CD4-positive, CD25-positive, alpha-beta regulatory T cell (primary cell): ENCODE measurements around the gene HNF1A. TPM values are rescaled to one million over a fixed set of nuclear protein-coding genes. Genes with fewer than 3 reads are reported as not detected.

ENCODE experiments used
- ATAC-seq, 2 donors: fragments of 150-1000 bp; cut with Tn5 transposase; one replicate each; pipeline ENCODE4 v1.10.0; 2021; ENCODE audit warnings: low read depth in 2 of 2, moderate number of reproducible peaks in 2 of 2, moderate library complexity in 1 of 2
- DNase-seq, 3 donors: peaks; one replicate each; pipeline versions ENCODE4 v3.0.0 to v3.0.0-alpha.2; 2012 to 2022; ENCODE audit warnings: mixed read lengths in 1 of 3
- H3K27ac ChIP-seq: one replicate; pipeline ENCODE4 v1.7.0; 2013; ENCODE audit warnings: mild to moderate bottlenecking, low read length; ENCODE audit not compliant: insufficient read depth, poor library complexity, severe bottlenecking
- H3K27me3 ChIP-seq: one replicate; pipeline ENCODE4 v1.7.0; 2013; ENCODE audit warnings: low read length; ENCODE audit not compliant: control insufficient read depth, insufficient read depth
- H3K36me3 ChIP-seq: one replicate; pipeline ENCODE4 v1.7.0; 2013; ENCODE audit warnings: mild to moderate bottlenecking, low read length, moderate library complexity; ENCODE audit not compliant: control insufficient read depth, insufficient read depth
- H3K4me1 ChIP-seq: 2 replicates; pipeline ENCODE4 v1.7.0; 2013; ENCODE audit warnings: mild to moderate bottlenecking, low read length; ENCODE audit not compliant: insufficient read depth, control insufficient read depth, poor library complexity, severe bottlenecking
- H3K4me3 ChIP-seq: one replicate; pipeline ENCODE4 v1.7.0; 2013; ENCODE audit warnings: low read depth, mild to moderate bottlenecking, low read length, moderate library complexity
- H3K9me3 ChIP-seq, 2 experiments: 1 replicate in 1 of 2; 2 replicates in 1 of 2; pipeline ENCODE4 v1.7.0; 2013; ENCODE audit warnings: low read length in 2 of 2, mild to moderate bottlenecking in 1 of 2, moderate library complexity in 1 of 2; ENCODE audit not compliant: control insufficient read depth in 2 of 2
- H3K27ac Mint-ChIP-seq, 3 donors: one replicate each; pipeline ENCODE4 v1.8.0; 2020 to 2022; ENCODE audit warnings: mild to moderate bottlenecking in 3 of 3, mixed read lengths in 3 of 3, moderate library complexity in 2 of 3
- H3K27me3 Mint-ChIP-seq: one replicate; pipeline ENCODE4 v1.8.0; 2022; ENCODE audit warnings: mild to moderate bottlenecking, mixed read lengths
- H3K36me3 Mint-ChIP-seq: one replicate; pipeline ENCODE4 v1.8.0; 2020; ENCODE audit warnings: mixed read lengths
- H3K4me1 Mint-ChIP-seq, 4 donors: one replicate each; pipeline ENCODE4 v1.8.0; 2020 to 2022; ENCODE audit warnings: mixed read lengths in 4 of 4, mild to moderate bottlenecking in 1 of 4
- H3K4me3 Mint-ChIP-seq, 4 donors: one replicate each; pipeline ENCODE4 v1.8.0; 2020 to 2022; ENCODE audit warnings: mild to moderate bottlenecking in 4 of 4, mixed read lengths in 4 of 4, moderate library complexity in 3 of 4
- H3K9me3 Mint-ChIP-seq, 7 donors: one replicate each; pipeline ENCODE4 v1.8.0; 2020 to 2022; ENCODE audit warnings: mixed read lengths in 7 of 7, mild to moderate bottlenecking in 3 of 7, moderate library complexity in 2 of 7
- polyA plus RNA-seq, 4 donors: library from polyadenylated mRNA; unstranded; fragments of 300-500 nt; fragmentation: Illumina TruSeq; gene quantifications; one replicate each; pipeline ENCODE4 v1.2.3, GENCODE V29; 2021
- total RNA-seq: library from RNA; stranded (reverse); gene quantifications from one replicate; pipeline ENCODE4 v1.2.3, GENCODE V29; 2022

HNF1A gene
- total and polyA plus RNA-seq, 5 donors from 2014 or later = not detected

DNA sequence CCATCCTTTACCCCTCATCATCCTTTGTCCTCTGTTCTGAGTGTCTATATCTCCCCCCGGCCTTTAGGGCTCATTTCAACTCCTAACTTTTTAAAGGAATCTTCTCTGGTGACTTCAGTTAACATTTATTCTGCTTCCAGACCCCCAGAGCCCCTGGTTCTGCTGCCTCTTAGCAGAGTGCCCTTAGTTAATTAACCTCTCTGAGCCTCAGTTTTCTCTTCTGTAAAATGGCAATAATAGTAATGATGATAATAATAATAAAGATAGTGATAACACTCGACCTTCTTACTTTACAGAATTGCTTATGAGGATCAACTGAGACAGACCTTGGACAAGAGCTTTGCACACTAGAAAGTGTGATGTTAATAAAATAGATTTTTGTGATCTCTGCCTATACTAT lies 44.4 kb downstream of the HNF1A start:
- H3K4me1 ChIP-seq = no peaks in the 10 kb centered on the region
- no peaks in the 10 kb centered on the region for H3K9me3 Mint-ChIP-seq
- no peaks in the 10 kb centered on the region for H3K27me3 ChIP-seq
- no peaks in the 10 kb centered on the region for H3K27me3 Mint-ChIP-seq
- no peak for DNase-seq
- H3K27ac Mint-ChIP-seq = no peak overlapping the region
- H3K36me3 Mint-ChIP-seq = peaks cover 33% of the 10 kb centered on the region
- no peak overlapping the region for H3K4me3 ChIP-seq
- H3K27ac ChIP-seq = no peak overlapping the region
- H3K9me3 ChIP-seq = no peaks in the 10 kb centered on the region
- peaks cover 0 to 6% (median 4%) of the 10 kb centered on the region in 4 donors for H3K4me1 Mint-ChIP-seq
- H3K4me3 Mint-ChIP-seq = no peak overlapping the region
- H3K36me3 ChIP-seq = peaks cover 30% of the 10 kb centered on the region
- no peak for ATAC-seq

DNA sequence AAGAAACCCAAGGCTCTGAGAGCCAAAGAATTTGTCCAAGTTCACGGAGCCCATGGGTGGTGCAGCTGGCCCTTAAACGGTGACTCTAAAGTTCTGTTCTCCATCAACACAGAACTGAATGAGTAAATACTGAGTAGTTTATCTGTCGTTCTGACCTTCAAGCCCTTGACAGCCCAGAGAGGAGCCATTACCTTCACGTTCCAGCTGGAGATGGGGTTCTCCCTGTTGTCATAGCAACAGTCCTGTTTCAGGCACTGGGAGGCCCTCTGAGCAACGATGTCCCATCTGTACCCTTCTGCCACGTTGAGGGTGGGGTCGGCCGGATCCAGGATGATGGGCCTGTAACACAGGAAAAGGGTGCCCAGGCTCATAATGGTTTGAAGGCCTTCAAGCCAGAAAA lies 45.5 kb downstream of the HNF1A start:
- no peak overlapping the region for H3K4me3 ChIP-seq
- Mint-ChIP-seq H3K36me3 (peaks cover 41% of the 10 kb centered on the region), H3K4me1 (peaks cover 0 to 6% (median 4%) of the 10 kb centered on the region in 4 donors), H3K4me3 (no peak overlapping the region), H3K27me3 (no peaks in the 10 kb centered on the region), H3K27ac (no peak overlapping the region), H3K9me3 (no peaks in the 10 kb centered on the region)
- H3K27me3 ChIP-seq = no peaks in the 10 kb centered on the region
- DNase-seq (no peak), ATAC-seq (no peak)
- H3K36me3 ChIP-seq = peaks cover 37% of the 10 kb centered on the region
- no peaks in the 10 kb centered on the region for H3K4me1 ChIP-seq
- H3K27ac ChIP-seq = no peak overlapping the region
- H3K9me3 ChIP-seq = no peaks in the 10 kb centered on the region

DNA sequence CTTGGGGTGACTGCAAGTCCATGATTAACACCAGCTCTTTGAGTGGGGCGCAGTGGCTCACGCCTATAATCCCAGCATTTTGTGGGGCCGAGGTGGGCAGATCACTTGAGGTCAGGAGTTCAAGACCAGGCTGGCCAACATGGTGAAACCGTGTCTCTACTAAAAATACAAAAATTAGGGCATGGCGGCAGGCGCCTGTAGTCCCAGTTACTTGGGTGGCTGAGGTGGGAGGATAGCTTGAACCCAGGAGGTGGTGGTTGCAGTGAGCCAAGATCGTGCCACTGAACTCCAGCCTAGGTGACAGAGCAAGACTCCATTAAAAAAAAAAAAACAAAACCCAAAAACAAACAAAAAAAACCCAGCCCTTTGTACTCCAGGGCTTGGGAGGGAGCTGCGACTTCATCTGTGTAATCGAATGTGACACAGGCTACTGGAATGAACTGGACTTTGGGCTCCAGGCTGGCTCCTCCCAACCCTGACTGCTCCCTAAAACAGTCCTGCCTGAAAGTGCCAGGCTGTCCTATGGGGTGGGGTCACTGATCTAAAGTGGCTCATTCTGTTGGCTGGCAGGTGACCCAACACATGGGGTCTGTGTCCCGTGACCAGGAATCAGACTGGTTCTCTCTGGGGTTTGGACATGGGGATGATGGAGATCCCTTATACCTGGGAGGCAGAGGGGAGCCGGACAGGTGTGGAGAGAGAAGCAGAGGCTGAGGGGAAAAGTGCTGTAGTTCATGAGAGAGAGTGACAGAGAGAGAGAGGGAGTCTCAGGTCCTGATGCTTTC lies 47.3 kb downstream of the HNF1A start:
- peak in 1 of 2 donors; percentile 10 for ATAC-seq
- no peaks in the 10 kb centered on the region for H3K27me3 Mint-ChIP-seq
- peaks cover 0 to 6% (median 4%) of the 10 kb centered on the region in 4 donors for H3K4me1 Mint-ChIP-seq
- peaks cover 34% of the 10 kb centered on the region for H3K36me3 Mint-ChIP-seq
- H3K27ac ChIP-seq = no peak overlapping the region
- H3K36me3 ChIP-seq = peaks cover 37% of the 10 kb centered on the region
- H3K4me1 ChIP-seq = no peaks in the 10 kb centered on the region
- peak overlapping the region in 1 of 3 donors; percentile 47 for H3K27ac Mint-ChIP-seq
- H3K27me3 ChIP-seq = no peaks in the 10 kb centered on the region
- H3K4me3 ChIP-seq = no peak overlapping the region
- H3K9me3 ChIP-seq = no peaks in the 10 kb centered on the region
- H3K4me3 Mint-ChIP-seq = no peak overlapping the region
- no peaks in the 10 kb centered on the region for H3K9me3 Mint-ChIP-seq
- no peak for DNase-seq

DNA sequence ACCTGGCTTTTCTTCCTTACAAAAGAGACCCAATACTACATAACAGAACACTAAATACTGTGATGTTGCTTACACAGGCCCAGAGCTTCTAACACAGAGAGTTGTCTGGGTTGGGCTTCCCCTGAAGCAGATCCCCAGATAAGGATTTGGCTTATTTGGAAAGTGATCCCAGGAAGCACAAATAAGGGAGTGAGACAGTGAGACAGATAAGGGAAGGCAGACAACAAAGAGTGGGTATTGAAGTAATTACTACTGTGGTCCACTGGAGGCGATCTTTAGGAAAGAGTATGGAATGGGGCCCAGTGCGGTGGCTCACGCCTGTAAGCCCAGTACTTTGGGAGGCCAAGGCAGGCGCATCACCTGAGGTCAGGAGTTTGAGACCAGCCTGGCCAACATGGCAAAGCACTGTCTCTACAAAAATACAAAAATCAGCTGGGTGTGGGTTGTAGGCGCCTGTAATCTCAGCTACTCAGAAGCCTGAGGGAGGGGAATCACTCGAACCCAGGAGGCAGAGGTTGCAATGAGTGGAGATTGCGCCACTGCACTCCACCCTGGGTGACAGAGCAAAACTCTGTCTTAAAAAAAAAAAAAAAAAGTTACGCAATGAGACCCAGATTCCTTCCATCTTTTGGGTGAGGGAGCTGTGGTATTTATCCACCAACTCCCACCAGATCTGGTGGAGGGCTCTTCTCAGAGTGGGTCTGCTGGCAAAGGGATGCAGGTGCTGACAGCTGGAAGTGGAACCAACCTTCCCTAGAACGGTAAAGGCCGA lies 48.1 kb downstream of the HNF1A start:
- no peak overlapping the region for H3K4me3 Mint-ChIP-seq
- ATAC-seq (no peak), DNase-seq (no peak)
- peaks cover 0 to 6% (median 4%) of the 10 kb centered on the region in 4 donors for H3K4me1 Mint-ChIP-seq
- H3K4me1 ChIP-seq = no peaks in the 10 kb centered on the region
- no peaks in the 10 kb centered on the region for H3K27me3 Mint-ChIP-seq
- no peak overlapping the region for H3K27ac ChIP-seq
- H3K27ac Mint-ChIP-seq = peak overlapping the region; percentile 6 to 48 (median 47)
- H3K9me3 Mint-ChIP-seq = no peaks in the 10 kb centered on the region
- no peaks in the 10 kb centered on the region for H3K27me3 ChIP-seq
- no peak overlapping the region for H3K4me3 ChIP-seq
- H3K36me3 Mint-ChIP-seq = peaks cover 33% of the 10 kb centered on the region
- H3K36me3 ChIP-seq = peaks cover 31% of the 10 kb centered on the region
- no peaks in the 10 kb centered on the region for H3K9me3 ChIP-seq

DNA sequence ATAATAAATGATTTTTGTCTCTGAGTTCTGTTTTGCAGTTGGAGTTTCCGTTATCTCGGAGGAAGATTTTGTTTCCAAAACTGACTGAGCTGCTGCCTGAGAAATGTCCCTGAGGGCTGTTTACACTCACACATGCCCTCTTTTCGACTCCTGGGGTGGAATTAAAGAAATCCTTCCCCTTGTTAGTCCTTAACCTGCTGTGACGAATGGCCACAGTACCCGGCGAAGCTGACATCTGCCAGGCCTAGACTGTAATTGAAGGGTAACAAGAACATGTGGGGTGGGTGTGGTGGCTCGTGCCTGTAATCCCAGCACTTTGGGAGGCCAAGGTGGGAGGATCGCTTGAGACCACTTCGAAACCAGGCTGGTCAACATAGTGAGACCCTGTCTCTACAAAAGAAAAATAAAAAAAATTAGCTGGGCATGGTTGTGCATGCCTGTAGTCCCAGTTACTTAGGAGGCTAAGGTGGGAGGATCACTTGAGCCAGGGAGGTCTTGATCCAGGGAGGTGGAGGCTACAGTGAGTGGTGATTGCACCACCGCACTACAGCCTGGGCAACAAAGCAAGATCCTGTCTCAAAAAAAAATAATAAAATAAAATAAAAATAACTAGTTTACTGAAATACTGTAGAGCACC lies 52.4 kb downstream of the HNF1A start:
- Histone ChIP-seq H3K9me3 (no peaks in the 10 kb centered on the region), H3K27ac (no peak overlapping the region), H3K27me3 (no peaks in the 10 kb centered on the region), H3K36me3 (peaks cover 21% of the 10 kb centered on the region), H3K4me3 (no peak overlapping the region), H3K4me1 (peaks cover 26% of the 10 kb centered on the region)
- Mint-ChIP-seq H3K4me3 (no peak overlapping the region), H3K27me3 (no peaks in the 10 kb centered on the region), H3K4me1 (peaks cover 15 to 30% (median 21%) of the 10 kb centered on the region in 4 donors), H3K9me3 (peaks cover 0 to 3% (median 0%) of the 10 kb centered on the region in 7 donors), H3K27ac (no peak overlapping the region), H3K36me3 (peaks cover 31% of the 10 kb centered on the region)
- ATAC-seq = no peak
- no peak for DNase-seq

DNA sequence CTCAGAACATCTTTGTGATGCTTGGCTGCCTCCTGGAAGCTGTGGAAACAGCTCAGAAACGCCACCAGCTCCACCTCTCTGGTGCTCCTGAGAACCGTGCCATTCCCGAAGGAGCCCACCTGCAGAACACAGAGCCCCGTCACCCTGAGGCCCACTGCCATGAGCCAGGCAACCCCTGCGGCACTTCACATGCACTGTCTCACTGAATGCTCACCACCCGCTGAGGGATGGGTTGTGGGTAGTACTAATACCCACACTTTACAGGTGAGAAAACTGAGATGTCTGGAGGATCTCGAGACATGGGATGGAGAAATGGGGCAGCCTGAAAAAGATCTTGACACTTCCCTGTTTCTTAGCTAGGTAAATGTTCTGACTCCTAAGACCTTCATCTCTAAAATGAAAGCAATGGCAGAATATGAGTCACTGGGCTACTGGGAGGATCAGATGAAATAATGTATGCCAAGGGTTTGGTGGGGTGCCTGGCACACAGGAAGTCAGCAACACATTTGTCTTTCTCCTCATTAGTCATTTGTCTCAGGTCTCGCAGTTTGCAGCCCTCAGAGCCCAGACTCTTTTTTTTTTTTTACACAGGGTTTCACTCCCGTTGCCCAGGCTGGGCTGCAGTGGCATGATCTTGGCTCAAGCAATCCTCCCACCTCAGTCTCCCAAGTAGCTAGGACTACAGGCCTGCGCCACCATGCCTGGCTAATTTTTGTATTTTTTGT lies 55.4 kb downstream of the HNF1A start:
- peaks cover 28 to 59% (median 33%) of the 10 kb centered on the region in 4 donors for H3K4me1 Mint-ChIP-seq
- DNase-seq (peak; percentile 35 to 91 (median 55)), ATAC-seq (peak; percentile 89 to 94)
- no peaks in the 10 kb centered on the region for H3K27me3 Mint-ChIP-seq
- peak overlapping the region; percentile 72 to 90 (median 75) for H3K4me3 Mint-ChIP-seq
- Histone ChIP-seq H3K36me3 (peaks cover 4% of the 10 kb centered on the region), H3K27ac (peak overlapping the region; percentile 75), H3K9me3 (no peaks in the 10 kb centered on the region), H3K4me3 (peak overlapping the region; percentile 47), H3K4me1 (peaks cover 55% of the 10 kb centered on the region), H3K27me3 (no peaks in the 10 kb centered on the region)
- peaks cover 0 to 3% (median 0%) of the 10 kb centered on the region in 7 donors for H3K9me3 Mint-ChIP-seq
- peak overlapping the region; percentile 92 to 97 (median 94) for H3K27ac Mint-ChIP-seq
- peaks cover 15% of the 10 kb centered on the region for H3K36me3 Mint-ChIP-seq
